Measurements from ENCODE around the gene UBXN4. TPM values are rescaled to one million over a fixed set of nuclear protein-coding genes. Genes with fewer than 3 reads are reported as not detected.
A peak's percentile ranks its signal among the peaks of the same experiment; 100 is the strongest.

The UBXN4 gene
- polyA plus RNA-seq, 1 of the 3 experiments (the other 2 are of a cell fraction), result 32.7 TPM

DNA sequence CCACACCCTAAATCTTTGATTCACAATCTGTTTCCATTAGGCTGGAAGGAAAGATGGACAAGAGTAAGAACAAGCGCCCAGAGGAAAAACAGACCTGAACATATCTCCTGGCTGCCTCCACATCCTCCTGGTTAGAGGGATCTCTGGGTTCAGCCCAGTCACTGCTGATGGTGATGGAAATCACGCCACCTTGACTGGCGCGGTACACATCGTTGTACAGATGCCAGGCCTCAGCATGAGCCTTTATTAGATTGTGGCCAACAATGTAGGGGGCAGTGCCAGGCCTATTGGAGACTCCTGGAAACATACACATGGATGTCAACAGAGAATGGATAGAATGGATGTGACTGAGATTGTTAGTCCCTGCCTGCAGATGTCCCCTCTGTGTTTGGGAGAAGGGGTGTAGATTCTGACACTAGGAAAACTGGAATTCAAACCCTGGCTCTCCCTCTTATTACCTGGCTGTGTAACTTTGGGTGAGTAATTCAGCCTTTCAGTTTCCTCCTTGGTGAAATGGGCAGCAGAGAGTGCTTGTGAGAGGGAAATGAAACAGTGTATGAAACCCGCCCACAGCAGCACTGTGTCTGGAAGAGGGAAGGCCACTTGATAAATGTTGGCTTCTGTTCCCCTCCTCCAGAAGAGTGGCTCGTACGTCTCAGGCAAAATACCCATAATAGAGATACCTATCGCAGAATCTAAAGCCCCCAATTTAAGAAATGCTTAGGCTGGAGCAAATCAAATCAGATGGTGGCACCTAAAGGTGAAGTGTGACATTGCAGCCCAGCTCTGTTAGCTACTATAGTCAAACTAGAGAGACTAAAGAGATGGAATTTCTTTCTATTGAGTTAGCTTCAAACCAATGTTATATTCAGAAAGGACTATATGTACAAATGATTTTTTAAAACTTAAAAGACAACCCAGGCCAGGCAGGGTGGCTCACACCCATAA is 59.1 kb downstream of the UBXN4 start:
- H3K4me2 ChIP-seq, result no peak overlapping the region
- 73% methylated on average over 9 of the region's 9 CpGs for WGBS (ENCODE audit: low lambda C conversion rate)
- no peaks in the 10 kb centered on the region for H3F3A ChIP-seq (replicated peaks; ENCODE audit: insufficient read depth)
- no peak for DNase-seq
- H3K4me1 ChIP-seq (ENCODE audit: control insufficient read depth in 1 of 2, insufficient read depth in 2 of 2, low read depth in 1 of 2, low read length in 1 of 2), result no peaks in the 10 kb centered on the region; a peak in 1 of 4 replicates
- no peak overlapping the region for H3K4me3 ChIP-seq (ENCODE audit: low read depth in 2 of 2, low read length in 1 of 2)
- no peak overlapping the region for H2AFZ ChIP-seq (ENCODE audit: low read depth)
- H3K9ac ChIP-seq, result no peak overlapping the region
- H3K36me3 ChIP-seq (replicated peaks in 1 of 2; ENCODE audit: control insufficient read depth in 1 of 2, insufficient read depth in 2 of 2, low read length in 1 of 2), result no peaks in the 10 kb centered on the region
- POLR2A ChIA-PET, result no interaction called here
- TF ChIP-seq CTCF (IDR thresholded peaks at IDR 0.05), result peak; percentile 8; the same call in 1 of the 2 replicates
- TF ChIP-seq MAX (IDR thresholded peaks at IDR 0.05; ENCODE audit: low read depth), result no peak
- CTCF ChIA-PET, result interaction anchor here (1.0 to 4.6 kb wide), 3 partner anchors 40 to 798 kb away, joined by 3 to 75 read pairs (median 4); no protein-coding TSS in a partner anchor
- H3K79me2 ChIP-seq (ENCODE audit: insufficient read depth), result no peaks in the 10 kb centered on the region
- no peak overlapping the region for H3K27ac ChIP-seq (ENCODE audit: low read depth in 2 of 2, low read length in 1 of 2)
- H3K9me2 ChIP-seq, result no peaks in the 10 kb centered on the region
- no peaks in the 10 kb centered on the region for H3K9me3 ChIP-seq
- H4K20me1 ChIP-seq (ENCODE audit: insufficient read depth), result no peaks in the 10 kb centered on the region
- no peaks in the 10 kb centered on the region for H3K27me3 ChIP-seq (ENCODE audit: insufficient read depth)

DNA sequence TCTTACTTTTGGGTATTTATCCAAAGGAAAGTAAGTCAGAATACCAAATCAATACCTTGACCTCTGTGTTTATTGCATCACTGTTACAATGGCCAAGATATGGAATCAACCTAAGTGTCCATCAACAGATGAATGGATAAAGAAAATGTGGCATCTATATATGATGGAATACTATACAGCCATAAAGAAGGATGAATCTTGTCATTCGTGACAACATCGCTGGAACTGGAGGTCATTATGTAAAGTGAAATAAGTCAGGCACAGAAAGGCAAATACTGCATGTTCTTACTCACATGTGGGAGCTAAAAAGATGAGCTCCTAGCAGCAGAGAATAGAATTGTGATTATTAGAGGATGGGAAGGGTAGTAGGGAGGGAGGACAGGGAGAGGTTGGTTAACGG is 60.7 kb downstream of the UBXN4 start:
- ChIA-PET POLR2A (no interaction called here), CTCF (interaction anchor here (0.9 to 1.1 kb wide), 2 partner anchors 31 to 797 kb away, joined by 3 to 4 read pairs; no protein-coding TSS in a partner anchor)

More for the DNA sequence above, 60.7 kb downstream of the UBXN4 start:
- Histone ChIP-seq H3F3A (replicated peaks; ENCODE audit: insufficient read depth) (no peaks in the 10 kb centered on the region), H3K9me3 (no peaks in the 10 kb centered on the region), H3K79me2 (ENCODE audit: insufficient read depth) (no peaks in the 10 kb centered on the region), H3K27me3 (ENCODE audit: insufficient read depth) (no peaks in the 10 kb centered on the region), H3K36me3 (replicated peaks in 1 of 2; ENCODE audit: control insufficient read depth in 1 of 2, insufficient read depth in 2 of 2, low read length in 1 of 2) (no peaks in the 10 kb centered on the region), H3K9me2 (no peaks in the 10 kb centered on the region), H2AFZ (ENCODE audit: low read depth) (no peak overlapping the region), H3K4me1 (ENCODE audit: control insufficient read depth in 1 of 2, insufficient read depth in 2 of 2, low read depth in 1 of 2, low read length in 1 of 2) (no peaks in the 10 kb centered on the region; a peak in 1 of 4 replicates), H3K4me2 (no peak overlapping the region), H3K9ac (no peak overlapping the region), H3K4me3 (ENCODE audit: low read depth in 2 of 2, low read length in 1 of 2) (no peak overlapping the region), H3K27ac (ENCODE audit: low read depth in 2 of 2, low read length in 1 of 2) (no peak overlapping the region), H4K20me1 (ENCODE audit: insufficient read depth) (no peaks in the 10 kb centered on the region)
- 54% methylated on average over 3 of the region's 3 CpGs for WGBS (ENCODE audit: low lambda C conversion rate)
- TF ChIP-seq TAF1 (IDR thresholded peaks at IDR 0.05; ENCODE audit: borderline replicate concordance, low read depth, low read length) (no peak), FOSL2 (IDR thresholded peaks at IDR 0.05; ENCODE audit: borderline replicate concordance, low read depth) (no peak), REST (IDR thresholded peaks at IDR 0.05; ENCODE audit: low read depth, low read length) (no peak), RFX5 (IDR thresholded peaks at IDR 0.05; ENCODE audit: low read length) (no peak), SMC3 (IDR thresholded peaks at IDR 0.05; ENCODE audit: low read depth, low read length) (no peak), MXI1 (IDR thresholded peaks at IDR 0.05; ENCODE audit: low read depth, low read length) (no peak), FOXJ3 (CRISPR knock-in tag; IDR thresholded peaks at IDR 0.05) (no peak), YY1 (IDR thresholded peaks at IDR 0.05; ENCODE audit: low read depth) (no peak), RCOR1 (IDR thresholded peaks at IDR 0.05; ENCODE audit: low read length) (no peak), NRF1 (IDR thresholded peaks at IDR 0.05; ENCODE audit: low read depth, low read length) (no peak)
- TF ChIP-seq, protein P1, sequence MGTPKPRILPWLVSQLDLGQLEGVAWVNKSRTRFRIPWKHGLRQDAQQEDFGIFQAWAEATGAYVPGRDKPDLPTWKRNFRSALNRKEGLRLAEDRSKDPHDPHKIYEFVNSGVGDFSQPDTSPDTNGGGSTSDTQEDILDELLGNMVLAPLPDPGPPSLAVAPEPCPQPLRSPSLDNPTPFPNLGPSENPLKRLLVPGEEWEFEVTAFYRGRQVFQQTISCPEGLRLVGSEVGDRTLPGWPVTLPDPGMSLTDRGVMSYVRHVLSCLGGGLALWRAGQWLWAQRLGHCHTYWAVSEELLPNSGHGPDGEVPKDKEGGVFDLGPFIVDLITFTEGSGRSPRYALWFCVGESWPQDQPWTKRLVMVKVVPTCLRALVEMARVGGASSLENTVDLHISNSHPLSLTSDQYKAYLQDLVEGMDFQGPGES (IDR thresholded peaks at IDR 0.05; ENCODE audit: low read depth, low read length), result no peak
- no peak for DNase-seq
